ENCODE data around the gene CD28.

- TF ChIP-seq, protein P1, sequence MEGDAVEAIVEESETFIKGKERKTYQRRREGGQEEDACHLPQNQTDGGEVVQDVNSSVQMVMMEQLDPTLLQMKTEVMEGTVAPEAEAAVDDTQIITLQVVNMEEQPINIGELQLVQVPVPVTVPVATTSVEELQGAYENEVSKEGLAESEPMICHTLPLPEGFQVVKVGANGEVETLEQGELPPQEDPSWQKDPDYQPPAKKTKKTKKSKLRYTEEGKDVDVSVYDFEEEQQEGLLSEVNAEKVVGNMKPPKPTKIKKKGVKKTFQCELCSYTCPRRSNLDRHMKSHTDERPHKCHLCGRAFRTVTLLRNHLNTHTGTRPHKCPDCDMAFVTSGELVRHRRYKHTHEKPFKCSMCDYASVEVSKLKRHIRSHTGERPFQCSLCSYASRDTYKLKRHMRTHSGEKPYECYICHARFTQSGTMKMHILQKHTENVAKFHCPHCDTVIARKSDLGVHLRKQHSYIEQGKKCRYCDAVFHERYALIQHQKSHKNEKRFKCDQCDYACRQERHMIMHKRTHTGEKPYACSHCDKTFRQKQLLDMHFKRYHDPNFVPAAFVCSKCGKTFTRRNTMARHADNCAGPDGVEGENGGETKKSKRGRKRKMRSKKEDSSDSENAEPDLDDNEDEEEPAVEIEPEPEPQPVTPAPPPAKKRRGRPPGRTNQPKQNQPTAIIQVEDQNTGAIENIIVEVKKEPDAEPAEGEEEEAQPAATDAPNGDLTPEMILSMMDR (IDR thresholded peaks at IDR 0.05; ENCODE audit: borderline replicate concordance, extremely low read depth, low read length, poor library complexity, severe bottlenecking), result no peak
- no peak for TF ChIP-seq EZH2 (IDR thresholded peaks at IDR 0.05; ENCODE audit: borderline replicate concordance, low read depth, low read length, severe bottlenecking)
Observed at GRCh38 chr2:203711399-203711798, 5.0 kb downstream of the CD28 start.

Data from DND-41 (cell line).